ENCODE results near the gene VEZT.
"Not testable (repeated sequence)": the region's sequence is repeated elsewhere in the genome, so short reads cannot be mapped to it uniquely, and the experiment has no call there.

Gene VEZT

DNA sequence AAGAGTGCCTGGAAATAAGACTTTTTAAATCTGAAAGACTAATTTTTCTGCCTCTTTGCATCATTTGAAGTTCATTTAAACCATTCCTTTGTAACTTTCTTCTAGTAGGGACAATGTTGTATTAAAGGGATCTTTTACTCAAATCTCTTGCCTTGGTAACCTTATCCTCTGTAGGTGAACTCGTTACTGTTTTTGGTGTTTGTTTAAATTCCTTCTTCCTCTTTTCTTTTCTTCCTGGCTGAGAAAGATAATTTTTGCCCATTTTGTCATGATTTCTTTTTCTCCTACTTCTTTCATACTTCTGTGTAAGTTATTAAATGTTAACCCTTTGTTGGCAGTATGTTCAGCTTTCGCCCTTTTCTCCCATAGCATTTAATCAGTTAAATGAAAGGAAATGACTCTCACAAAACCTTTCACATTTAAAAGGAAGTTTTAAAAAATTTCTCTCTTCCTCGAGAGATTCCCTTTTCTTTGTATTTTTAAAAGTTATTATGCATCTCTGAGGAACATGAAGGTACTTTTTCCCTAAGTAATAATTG lies 10.3 kb downstream of the VEZT start:
- DNase-seq = no peak

DNA sequence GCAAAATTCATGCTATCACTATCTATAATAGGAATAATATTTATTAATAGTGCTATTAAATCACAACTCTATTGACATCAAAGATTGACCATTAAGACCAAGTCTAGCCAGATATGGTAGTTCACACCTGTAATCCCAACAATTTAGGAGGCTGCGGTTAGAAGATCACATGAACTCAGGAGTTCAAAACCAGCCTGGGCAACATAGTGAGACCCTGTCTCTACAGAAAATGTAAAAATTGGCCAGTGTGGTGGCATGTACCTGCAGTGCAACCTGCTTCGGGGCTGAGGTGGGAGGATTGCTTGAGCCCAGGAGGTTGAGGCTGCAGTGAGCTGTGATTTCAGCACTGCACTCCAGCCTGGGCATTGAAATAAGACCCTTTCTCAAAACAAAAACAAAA lies 11.0 kb downstream of the VEZT start:
- DNase-seq = no peak

DNA sequence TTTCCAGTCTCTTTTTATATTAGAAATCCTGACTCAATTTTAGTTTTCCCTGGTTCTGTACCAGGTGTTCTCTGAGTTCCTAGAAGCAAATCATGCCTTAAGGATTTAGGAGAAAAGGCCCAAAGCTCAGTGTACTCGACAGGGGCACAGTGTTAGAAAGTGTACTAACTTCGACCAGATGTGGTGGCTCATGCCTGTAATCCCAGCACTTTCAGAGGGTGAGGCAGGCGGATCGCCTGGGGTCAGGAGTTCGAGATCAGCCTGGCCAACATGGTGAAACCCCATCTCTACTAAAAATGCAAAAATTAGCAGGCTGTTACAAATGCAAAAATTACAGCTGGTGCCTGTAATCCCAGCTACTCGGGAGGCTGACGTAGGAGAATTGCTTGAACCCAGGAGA lies 12.0 kb downstream of the VEZT start:
- no peak for DNase-seq

DNA sequence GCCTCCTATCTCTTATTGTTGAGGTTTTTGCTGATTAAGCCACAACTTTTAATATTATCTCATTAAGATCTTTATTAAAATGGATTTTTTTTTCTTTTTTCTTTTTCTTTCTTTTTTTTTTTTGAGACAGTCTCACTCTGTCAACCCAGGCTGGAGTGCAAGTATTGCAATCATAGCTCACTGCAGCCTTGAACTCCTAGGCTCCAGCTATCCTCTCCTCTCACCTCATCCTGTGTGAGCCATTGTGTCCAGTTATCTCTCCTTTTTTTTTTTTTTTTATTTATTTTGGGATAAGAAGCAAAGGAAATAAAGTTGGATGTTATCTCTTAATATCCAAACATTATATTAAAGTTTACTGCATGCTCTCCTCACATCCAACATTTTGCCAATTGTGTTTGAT lies 12.7 kb downstream of the VEZT start:
- DNase-seq = no peak

DNA sequence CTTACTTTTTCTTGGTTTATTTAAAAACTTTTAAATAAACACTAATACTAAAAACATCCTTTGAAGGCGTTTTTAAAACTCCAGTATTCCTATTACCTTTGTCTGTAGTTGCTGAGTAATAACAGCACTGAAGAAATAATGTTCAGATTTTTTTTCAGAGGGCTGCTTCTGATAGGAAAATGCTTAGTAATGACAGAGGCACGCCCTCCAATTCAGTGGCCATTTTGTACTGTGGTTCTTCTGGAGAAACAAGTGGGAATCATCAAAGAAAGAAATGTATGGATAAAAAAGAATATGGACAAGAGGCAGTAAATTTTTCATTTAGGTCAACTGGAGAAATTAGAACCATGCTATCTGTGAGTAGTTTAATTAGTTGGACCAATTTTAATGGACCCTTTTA lies 13.6 kb downstream of the VEZT start:
- no peak for DNase-seq

DNA sequence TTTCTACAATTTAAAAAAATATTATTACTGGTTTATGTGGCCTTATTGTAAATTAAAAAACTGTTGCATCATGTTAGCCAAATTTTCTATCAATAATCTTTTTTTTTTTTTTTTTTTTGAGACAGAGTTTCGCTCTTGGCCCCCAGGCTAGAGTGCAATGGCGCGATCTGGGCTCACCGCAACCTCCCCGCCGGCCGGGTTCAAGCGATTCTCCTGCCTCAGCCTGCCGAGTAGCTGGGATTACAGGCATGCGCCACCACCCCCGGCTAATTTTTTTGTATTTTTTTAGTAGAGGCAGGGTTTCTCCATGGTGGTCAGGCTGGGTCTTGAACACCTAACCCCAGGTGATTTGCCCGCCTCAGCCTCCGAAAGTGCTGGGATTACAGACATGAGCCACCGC lies 16.6 kb downstream of the VEZT start:
- DNase-seq = not testable (repeated sequence)

DNA sequence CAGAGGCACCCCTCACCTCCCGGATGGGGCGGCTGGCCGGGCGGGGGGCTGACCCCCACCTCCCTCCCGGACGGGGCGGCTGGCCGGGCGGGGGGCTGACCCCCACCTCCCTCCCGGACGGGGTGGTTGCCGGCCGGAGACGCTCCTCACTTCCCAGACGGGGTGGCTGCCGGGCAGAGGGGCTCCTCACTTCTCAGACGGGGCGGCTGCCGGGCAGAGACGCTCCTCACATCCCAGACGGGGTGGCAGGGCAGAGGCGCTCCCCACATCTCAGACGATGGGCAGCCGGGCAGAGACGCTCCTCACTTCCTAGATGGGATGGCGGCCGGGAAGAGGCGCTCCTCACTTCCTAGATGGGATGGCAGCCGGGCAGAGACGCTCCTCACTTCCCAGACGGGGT lies 18.0 kb downstream of the VEZT start:
- DNase-seq = not testable (repeated sequence)

DNA sequence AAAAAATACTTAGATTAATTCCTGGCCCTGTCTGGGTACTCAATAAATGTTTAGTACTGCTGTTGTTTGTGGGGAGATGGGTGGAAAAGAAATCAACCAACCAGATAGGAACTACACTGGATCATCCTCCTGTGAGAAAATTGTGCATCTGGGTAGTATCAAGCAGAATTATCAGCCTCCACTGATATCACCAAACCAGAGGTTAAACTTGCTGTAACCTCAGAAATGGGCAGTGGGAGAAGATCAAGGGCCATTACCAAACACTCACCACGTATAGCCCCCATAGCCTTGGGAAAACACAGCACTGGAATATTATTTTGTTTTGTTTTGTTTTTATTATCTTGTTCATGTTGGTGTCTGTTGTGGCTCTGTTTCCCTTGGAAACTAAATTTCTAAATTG lies 19.7 kb downstream of the VEZT start:
- DNase-seq = no peak

DNA sequence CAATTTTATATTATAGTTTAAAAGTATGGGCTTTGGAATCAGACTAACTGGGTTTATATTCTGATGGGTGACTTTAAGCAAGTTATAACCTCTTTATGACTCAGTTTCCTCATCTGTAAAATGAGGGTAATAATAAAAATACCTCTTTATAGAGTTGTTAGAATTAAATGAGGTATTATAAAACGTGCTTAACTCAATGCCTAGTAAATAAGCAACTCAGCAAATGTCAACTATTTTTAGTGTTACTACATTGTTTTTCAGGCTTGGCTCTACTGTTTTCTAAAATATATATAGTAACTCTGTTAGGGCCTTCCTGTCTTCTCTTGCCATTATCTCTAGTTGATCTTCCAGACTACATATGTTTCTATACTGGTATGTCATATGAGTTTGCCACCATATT lies 20.5 kb downstream of the VEZT start:
- DNase-seq = no peak

DNA sequence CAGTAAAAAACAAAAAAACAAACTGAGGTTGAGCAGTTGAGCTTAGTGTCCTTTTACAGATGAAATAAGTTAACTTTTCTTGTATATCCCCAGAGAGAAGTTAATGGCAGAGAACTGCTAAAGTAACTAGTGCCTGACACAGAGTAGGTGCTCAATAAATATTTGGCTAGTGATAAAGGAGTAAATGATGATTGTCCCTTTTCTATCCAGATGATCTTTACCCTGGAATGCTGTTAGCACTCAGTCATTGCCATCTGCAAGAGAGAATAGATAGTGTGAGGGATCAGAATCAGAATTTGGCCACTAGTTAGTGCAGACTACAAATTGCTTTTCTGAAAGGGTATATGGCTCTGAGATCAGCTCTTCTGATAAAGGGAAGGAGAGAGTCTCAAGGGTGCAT lies 21.6 kb downstream of the VEZT start:
- DNase-seq = no peak

DNA sequence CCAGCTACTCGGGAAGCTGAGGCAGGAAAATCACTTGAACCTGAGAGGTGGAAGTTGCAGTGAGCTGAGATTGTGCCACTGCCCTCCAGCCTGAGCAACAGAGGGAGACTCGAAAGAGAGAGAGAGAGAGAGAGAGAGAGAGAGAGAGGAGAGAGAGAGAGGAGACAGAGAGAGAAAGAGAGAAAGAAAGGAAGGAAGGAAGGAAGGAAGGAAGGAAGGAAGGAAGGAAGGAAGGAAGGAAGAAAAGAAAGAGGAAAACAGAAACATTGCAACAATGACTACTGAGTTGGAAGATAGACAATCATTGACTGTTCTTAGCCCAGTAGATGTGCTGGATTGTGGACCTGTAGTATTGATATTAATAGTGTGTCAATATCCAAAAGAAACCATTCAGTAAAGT lies 22.2 kb downstream of the VEZT start:
- not testable (repeated sequence) for DNase-seq

DNA sequence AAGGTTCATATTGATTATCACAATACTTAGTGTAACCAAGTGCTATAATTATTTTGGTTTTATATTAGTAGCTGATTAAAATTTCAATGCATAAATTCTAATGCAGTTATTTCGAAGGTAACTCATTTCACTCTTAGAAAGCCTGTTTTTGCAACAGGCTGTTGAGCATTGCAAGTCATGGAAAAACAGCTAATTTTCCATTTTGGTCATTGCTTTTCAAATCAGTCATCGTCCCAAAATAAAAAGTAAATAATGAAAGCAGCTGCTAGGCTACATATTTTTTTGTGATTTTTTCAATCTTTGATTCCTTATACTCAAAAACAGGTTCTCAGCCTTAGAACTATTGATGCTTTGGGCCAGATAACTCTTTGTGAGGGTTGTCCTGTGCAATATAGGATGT lies 22.9 kb downstream of the VEZT start:
- no peak for DNase-seq

DNA sequence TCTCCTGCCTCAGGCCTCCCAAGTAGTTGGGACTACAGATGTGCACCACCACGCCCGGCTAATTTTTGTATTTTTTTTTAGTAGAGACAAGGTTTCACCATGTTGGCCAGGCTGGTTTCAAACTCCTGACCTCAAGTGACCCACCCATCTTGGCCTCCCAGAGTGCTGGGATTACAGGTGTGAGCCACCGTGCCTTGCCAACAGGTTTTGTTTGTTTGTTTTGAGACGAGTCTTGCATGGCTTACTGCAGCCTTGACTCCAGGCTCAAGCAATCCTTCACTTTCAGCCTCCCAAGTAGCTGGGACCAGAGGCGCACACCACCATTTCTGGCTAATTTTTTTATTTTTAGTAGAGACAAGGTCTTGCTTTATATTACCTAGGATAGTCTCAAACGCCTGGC lies 23.5 kb downstream of the VEZT start:
- not testable (repeated sequence) for DNase-seq

DNA sequence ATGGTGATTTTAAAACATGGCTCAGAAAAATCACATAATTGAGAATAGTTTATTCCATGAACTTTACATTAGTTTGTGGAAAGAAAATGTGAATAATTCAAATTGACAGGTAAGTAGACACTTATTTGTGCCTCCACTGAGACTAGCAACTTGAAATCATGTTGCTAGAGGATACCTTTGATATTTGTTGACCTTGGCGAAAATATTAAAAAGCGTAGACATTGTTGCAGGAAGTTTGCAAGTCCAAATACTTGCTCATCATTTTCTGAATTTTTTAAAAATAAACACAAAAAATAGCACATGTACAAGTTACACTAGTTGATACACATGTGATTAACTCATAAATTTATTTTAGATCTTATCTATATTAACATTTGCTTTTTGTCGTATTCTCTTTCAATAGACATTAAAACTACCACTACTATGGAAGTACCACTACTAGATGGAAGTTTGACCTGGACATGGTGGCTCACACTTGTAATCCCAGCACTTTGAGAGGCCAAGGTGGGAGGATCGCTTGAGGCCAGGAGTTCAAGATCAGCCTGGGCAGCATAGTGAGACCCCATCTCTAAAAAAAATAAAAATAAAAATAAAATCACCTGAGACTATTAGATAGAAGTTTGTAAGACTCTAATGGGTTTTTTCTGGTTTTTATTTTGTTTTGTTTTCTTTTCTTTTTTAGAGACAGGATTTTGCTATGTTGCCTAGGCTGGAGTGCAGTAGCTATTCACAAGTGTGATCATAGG lies 24.3 kb downstream of the VEZT start:
- no peak for DNase-seq

DNA sequence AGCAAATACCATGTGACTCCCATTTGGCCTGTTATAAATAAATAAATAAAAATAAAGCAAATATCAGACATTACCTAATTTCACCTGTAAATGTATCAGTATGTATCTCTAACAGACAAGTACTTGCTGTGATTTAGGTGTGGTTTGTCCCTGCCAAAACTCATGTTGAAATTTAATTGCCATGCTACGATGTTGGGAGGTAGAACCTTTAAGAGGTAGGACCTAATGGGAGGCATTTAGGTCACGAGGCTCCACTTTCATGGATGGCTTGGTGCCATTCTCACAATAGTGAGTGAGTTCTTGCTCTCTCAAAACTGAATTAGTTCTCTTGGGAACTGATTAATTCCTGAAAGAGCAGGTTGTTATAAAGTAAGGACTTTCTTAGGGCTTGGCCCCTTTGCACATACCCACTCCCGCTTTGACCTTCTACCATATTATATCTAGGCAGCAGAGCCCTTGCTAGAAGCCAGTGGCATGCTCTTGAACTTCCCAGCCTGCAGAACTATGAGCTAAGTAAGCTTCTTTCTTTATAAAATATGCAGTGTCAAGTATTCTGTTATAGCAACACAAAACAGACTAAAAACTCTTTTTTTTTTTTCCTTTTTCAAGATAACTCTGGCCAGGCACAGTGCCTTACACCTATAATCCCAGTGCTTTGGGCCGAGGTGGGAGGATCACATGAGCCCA lies 26.0 kb downstream of the VEZT start:
- DNase-seq = no peak

DNA sequence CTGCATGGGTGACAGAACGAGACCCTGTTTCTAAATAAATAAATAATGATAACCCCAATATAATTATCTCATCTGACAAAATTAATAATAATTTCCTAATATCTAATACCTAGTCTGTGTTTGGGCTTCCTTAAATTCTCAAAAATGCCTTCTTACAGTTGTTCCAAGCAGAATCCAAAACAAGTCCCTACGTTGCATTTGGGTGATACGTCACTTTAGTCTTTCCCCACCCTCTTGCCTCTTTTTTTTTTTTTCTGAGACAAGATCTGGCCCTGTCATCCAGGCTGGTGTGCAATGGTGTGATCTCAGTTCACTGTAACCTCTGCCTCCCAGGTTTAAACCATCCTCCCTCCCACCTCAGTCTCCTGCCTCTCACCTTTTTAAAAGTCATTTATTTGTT lies 26.7 kb downstream of the VEZT start:
- no peak for DNase-seq

DNA sequence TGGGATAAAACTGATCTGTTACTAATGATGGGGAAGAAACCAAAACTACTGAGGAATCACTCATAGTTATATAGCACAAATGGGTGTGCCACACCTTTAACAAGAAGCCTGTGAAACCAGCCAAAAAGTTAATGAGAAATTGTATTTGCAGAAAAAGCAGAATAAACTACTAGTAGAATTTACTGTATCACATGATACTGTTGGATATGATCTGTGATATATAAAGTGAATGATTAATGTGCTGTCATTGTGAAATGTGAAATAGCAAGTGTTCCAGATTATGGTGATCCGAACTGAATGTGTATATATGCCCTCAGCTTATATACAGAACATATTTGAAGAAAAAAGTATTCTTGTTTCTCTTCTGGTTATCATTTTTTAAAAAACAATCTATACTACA lies 30.5 kb downstream of the VEZT start:
- DNase-seq = no peak

DNA sequence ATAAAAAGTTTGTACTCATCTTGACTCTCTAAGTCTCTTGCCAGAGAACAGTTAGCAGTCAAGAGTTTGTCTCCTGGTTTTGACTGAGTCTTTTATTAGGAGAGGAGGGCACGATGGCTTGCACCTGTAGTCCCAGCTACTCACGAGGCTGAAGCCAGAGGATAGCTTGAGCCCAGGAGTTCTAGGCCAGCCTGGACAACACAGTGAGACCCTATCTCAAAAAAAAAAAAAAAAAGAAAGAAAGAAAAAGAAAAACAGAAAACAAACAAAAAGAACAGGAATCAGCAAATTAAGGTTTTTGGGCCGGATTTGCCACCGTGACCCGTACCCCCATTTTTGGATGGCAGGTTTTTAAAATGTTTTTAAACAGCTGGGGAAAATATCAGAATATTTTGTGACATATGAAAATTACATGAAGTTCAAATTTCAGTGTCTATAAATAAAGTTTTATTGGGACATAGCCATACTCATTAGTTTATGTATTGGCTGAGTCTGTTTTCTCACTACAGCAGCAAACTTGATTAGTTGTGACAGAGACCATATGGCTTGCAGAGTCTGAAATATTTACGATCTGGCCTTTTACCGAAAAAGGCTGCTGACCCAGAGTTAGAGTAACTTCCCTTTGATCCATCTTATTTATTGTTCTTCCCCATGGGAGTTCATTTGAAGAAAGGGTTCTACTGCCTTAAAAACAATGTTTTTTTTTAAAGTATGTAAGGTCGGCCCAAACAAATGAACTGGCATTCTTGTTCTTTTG lies 31.2 kb downstream of the VEZT start:
- no peak for DNase-seq

DNA sequence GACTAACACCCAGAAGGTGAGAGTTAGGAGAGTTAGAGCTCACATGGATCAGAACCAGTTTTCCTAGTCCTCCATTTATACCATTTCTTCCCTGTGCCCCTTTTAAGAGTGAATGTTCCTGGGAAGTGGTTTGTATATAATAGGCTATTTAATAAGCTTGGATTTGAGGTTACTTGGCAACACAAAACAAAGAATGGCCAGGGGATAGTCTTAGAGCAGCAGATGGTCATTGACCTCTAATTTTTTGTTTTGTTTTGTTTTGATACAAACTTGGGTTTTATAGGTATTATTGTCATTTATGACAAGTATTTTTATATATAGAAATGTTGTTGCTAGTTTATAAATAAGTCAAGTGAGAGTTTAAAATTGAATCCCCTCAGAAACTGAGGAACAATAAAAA lies 35.8 kb downstream of the VEZT start:
- no peak for DNase-seq

DNA sequence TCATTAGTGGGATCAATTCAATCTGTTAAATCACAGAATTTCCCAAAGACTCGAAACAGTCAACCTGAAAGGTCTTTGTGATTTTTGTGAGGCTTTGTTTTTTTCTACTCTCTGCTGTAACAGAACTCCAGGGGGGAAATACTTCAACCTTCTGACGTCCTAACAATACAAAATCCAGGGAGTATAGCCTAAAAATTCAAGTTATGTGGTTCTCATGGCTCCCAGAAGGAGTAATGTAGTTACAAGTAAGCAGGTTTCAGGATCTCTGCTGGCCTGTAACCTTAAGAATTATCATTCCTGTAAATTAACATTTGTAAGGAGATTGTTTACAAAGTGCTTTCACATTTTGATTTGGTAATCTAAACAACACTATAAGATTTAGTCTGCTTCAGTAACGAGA lies 39.9 kb downstream of the VEZT start:
- DNase-seq = no peak

DNA sequence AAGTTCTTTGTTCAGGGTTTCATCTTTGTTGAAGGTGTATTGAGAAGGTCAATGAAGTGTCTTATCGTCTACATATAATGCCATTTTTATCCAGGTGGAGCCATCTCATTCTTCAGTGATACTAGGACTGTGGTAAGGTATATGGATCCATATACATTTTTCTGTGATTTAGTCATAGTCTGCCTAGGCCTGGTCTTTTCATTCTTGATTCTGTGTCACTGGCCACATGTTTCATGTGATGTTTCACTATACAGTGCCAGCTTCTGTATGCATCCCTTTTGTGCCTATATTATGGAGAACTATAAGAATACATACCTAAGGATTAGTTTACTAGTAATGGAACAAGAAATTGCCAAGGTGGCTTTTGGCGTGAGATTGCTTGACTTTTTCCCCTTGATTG lies 40.5 kb downstream of the VEZT start:
- no peak for DNase-seq

DNA sequence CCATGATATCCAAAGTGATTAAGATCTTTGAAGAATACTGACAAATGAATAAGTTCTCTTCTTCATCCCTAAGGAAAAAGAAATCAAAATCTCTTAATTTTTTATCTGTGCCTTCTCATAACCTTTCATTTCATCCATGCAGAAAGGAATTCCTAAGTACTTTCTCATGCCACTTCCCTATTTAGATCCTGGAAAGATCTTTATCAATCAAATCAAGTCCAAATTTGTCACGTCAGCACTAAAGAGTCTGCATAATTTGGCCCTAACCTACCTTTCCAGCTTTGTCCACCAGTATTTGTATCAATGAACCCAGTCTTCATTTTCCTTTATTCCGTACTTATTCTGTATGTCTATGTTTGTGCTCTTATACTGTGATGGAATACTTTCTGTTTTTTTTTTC lies 41.2 kb downstream of the VEZT start:
- DNase-seq = no peak

DNA sequence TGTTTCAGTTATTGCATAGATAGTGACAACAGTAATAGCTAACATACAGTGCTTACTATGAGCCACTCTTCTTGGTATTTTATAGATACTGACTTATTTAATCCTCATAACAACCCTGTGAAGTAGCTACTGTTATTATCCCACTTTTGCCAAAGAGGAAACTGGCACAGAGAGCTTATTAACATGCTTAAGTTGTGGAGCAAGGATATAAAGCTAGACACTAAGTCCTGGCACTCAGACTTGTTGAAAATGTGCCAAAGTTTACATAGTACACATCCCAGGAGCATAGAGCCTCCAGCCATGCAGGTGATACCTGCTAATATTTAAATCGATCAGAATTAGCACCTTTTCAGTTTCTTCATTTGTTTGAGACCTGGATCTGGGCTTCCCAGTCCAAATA lies 41.8 kb downstream of the VEZT start:
- no peak for DNase-seq

DNA sequence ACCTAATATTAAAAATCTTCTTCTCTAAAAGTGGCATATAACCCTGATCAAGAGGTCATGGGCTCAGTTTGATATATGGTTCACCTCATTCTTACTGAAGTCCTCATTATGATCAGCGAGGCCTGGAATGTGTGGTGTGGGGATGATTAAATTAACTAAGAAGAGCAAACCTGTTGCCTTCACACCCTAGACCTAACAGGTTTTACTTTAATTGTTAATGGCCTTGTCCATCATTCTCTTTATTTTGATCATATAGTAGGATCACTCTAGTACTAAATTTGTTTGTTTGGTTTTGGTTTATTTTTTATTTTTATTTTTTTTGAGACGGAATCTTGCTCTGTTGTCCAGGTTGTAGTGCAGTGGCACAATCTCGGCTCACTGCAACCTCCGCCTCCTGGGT lies 43.5 kb downstream of the VEZT start:
- no peak for DNase-seq

All from activated CD4-positive, CD25-positive, alpha-beta regulatory T cell (primary cell).